Stimulated activated CD4-positive, alpha-beta T cell treated with anti-CD3 and anti-CD28 coated beads, Interleukin-1b, Interleukin-23, amount 100 ng/mL, for 1 hour (primary cell): ENCODE results near the gene CCSER1.

Experiments used
- DNase-seq, 2 donors: peaks; one replicate each; pipeline ENCODE4 v3.0.0-alpha.2; 2020; ENCODE audit warnings: low read depth in 2 of 2

CCSER1 gene

DNA sequence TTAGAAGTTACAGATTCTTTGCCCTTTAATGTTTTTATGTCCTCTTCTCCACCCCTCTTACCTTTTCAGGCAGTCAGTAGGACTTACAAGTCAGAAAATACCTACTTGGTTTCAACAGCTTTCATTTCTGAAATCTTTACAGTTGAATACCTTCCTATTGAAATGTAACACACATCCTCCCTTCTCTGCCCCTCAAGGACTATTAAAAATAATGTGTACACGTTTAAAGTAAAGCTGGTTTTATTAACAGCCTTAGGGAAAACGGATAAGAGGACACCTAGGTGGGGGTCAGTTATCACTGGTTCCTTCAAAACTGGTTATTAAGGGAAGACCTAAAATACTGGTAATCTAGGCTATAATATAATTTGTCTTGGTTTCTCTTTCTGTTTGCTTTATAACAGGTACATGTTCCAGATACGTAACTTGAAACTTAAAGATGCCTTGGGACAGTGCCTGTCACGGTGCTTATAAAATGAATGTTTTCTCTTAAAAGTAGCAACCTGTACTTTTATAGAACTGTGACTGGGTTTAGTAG is 1.8 kb downstream of the CCSER1 start:
- no peak for DNase-seq

DNA sequence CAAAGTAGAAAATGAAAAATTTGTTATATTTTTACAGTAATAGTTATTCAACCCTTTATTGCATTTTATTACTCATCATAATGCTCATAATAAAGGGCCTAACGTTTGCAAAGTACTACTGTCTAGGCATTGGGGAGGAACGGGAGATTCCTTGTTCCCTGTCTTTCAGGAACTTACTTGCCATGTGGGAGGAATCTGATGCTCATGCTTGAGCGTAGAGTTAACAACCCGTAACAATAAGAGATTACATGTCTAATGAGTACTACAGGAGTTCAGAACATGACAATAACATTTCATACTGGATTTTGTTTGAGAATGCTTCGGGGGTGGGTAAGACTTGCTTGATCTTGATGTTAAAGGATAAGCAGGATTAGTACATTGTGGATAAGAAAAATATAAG is 2.9 kb downstream of the CCSER1 start:
- no peak for DNase-seq

DNA sequence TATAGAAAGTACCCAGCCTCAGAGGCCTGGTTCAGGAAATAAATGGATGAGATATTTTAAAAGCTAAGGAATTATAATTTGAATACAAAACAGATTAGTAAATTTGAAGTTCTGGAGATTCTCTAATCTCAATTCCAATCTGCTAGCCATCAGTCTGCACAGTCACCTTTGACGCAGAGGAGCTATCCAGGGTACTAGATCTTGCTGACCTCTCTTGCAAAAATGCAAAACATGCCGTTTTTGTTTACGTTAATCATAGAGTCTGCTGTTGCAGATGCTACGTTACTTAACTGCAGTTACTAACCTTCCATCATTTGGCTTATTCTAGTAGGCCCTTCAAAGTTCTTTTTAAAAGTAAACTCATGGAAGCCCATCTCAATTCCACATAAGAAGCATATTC is 10.4 kb downstream of the CCSER1 start:
- no peak for DNase-seq

DNA sequence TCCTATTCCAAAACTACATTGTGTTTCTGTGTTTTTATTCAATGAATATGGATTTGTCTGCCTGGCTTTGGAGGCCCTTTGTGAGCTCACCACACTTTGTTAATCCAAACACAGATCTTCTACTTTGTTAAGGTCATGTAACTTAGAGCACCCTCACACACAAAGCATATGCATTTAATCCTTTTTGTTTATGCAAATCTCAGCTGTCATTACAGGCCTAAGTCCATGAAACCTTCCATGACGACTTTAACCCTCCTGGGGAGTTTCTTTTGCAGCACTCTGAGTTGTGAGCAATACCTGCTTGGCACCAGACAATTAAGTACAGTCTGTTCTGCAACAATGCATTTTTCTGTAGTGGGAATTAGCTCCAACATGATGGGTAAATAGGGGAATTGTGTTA is 14.9 kb downstream of the CCSER1 start:
- DNase-seq = no peak

GRCh38 chr4:90145319-90145718 is 18.1 kb downstream of the CCSER1 start:
- no peak for DNase-seq

- DNase-seq = no peak
Observed at GRCh38 chr4:90146306-90146705, 19.1 kb downstream of the CCSER1 start.

- no peak for DNase-seq
Observed at GRCh38 chr4:90148574-90149148, 21.5 kb downstream of the CCSER1 start.

- no peak for DNase-seq
Observed at GRCh38 chr4:90152024-90152423, 24.8 kb downstream of the CCSER1 start.

GRCh38 chr4:90159193-90159592 is 32.0 kb downstream of the CCSER1 start:
- DNase-seq = no peak

DNA sequence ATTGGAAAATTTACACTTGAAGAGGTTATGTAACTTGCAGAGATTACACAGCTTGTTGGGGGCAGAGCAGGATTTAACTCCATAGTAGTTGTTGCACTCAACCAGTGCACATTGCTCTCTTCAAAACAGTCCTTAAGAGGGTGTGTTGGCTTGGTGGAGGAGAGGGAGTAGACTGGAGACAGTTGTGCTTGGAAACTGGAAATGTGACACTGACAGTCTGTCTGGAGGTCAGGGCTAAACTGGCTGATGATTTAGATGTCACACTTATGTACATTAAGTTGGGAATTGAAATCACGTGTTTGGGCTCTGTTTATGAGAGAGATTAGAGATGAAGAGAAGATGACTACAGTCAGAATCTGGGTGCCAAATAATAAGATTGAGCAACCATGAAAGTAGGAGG is 32.9 kb downstream of the CCSER1 start:
- DNase-seq = no peak

GRCh38 chr4:90162566-90162965 is 35.4 kb downstream of the CCSER1 start:
- no peak for DNase-seq

- DNase-seq = no peak
Observed at GRCh38 chr4:90163872-90164271, 36.7 kb downstream of the CCSER1 start.

DNA sequence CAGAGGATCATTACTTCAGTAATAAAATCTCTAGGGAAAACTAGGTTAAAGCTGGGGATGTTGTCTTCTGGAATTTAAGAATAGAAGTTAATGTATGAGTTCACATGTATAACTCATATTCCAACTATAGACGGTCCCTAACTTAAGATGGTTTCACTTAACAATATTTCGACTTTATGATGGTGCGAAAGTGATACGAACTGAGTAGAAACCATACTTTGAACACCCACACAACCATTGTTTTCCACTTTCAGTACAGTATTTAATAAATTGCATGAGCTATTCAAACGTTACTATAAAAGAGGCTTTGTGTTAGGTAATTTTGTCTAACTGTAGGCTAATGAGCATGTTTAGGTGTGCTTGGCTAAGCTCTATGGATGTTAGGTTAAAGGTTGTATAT is 38.7 kb downstream of the CCSER1 start:
- DNase-seq = no peak

- DNase-seq = no peak
Observed at GRCh38 chr4:90171491-90171890, 44.3 kb downstream of the CCSER1 start.

GRCh38 chr4:90174621-90175023 is 47.4 kb downstream of the CCSER1 start:
- DNase-seq = no peak

DNA sequence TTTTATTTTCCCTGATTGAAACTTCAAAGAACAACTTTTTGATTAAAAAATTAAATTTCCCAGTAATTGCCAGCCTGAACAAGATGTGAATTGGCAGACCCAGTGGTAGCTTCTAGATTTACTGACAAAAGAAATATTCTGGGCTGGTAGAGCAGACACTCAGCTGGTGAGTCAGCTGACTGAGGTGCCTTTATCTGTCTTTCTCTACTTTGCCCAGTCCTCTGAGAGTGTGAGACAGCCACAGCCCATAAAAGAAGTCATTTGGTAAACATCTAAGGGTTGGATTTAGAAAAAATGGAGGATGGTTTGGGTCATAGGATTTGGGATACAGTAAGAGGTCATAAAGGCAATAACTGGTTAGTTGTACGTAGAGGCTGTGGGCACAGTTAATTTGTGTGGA is 54.5 kb downstream of the CCSER1 start:
- DNase-seq = no peak

GRCh38 chr4:90183254-90183653 is 56.1 kb downstream of the CCSER1 start:
- no peak for DNase-seq

DNA sequence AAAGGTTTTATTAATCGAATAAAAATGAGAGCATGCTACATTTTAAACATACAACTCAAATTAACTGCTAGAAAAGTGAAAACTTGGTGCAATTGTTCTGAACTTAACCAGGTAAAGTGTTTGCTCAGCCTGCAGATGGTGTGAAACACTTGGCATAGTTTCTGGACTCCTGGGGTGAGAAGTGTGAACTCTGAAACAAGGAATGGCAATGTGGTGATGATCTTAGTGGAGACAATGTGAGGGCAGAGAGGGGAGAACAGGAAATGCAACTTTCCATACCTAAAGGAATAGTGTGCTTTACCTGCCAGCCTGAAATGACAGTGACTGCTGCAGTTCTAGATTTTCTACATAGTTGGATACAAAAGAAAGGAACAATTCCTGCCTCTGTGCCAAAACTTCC is 57.4 kb downstream of the CCSER1 start:
- no peak for DNase-seq

DNA sequence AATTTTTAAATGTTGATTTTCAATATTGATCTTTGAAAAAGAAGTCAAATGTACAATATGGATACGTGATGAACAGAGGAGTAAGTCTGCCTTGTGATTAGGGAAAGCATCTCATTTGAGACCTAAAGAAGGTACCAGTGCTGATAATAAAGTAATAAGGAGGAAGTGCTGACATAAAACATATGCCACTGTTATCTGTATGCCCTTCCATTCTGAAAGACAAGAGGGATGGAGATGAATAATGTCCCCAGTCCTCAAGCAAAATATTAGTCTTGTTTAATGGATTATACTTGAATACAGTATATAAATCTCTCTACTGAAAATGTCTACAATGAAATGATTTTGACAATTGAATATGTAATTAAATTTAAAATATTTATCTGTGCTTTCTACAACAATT is 58.2 kb downstream of the CCSER1 start:
- DNase-seq = no peak

- DNase-seq = no peak
Observed at GRCh38 chr4:90186229-90186628, 59.0 kb downstream of the CCSER1 start.

DNA sequence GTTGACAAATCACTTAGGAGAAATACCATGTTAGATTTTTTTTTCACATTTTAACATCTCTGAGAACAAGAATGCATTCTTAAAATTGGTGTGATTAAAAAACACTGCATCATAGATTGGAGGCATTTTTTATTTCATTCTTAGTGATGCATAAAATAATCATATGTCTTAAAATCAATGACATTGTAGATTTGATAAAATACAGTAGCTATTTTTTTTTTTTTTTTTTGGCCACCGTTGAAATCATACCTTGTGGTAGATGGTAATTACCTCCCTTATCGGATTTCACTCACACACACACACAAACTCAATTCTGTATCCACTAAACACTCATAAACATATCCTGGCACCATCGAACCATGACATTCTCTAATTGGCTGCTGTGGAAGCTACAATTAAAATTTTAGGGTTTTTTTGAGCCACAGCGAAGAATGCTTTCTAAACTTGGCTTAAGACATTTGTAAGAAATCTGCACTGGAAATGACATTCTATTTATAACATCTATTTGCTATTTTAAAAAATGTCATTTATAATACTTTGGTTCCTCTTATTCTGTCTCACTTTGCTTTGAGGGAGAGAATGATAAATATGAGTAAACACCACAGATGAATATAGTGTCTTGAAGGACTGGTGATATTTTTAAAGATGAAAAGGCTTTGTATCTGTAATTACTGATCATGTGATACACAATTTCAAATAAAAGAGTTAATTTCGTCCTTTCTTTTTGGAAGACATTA is 60.1 kb downstream of the CCSER1 start:
- no peak for DNase-seq

GRCh38 chr4:90189178-90189577 is 62.0 kb downstream of the CCSER1 start:
- DNase-seq = no peak

GRCh38 chr4:90189946-90190345 is 62.8 kb downstream of the CCSER1 start:
- no peak for DNase-seq

GRCh38 chr4:90190525-90190924 is 63.3 kb downstream of the CCSER1 start:
- no peak for DNase-seq
